CD4-positive, alpha-beta memory T cell (primary cell): Measurements from ENCODE around the gene CD63. TPM values are rescaled to one million over a fixed set of nuclear protein-coding genes. Genes with fewer than 3 reads are reported as not detected.

Experiments used
- CTCF ChIA-PET: fragments of 350-600 bp; sonication (Branson Sonifier 250); formaldehyde crosslinking; loops from one replicate; lab custom pipeline; 2021; ENCODE audit warnings: inconsistent platforms; ENCODE audit not compliant: partially characterized antibody; lab: Charles Lee
- POLR2A ChIA-PET: fragments of 350-600 bp; sonication (Branson Sonifier 250); formaldehyde crosslinking; loops from one replicate; lab custom pipeline; 2021; ENCODE audit not compliant: partially characterized antibody; lab: Charles Lee
- DNase-seq, 5 donors: peaks; one replicate each; pipeline versions ENCODE4 v3.0.0 to v3.0.0-alpha.2; 2020 to 2022; ENCODE audit warnings: mixed read lengths in 1 of 5
- H3K27ac ChIP-seq: one replicate; pipeline ENCODE4 v1.7.0; 2013; ENCODE audit warnings: low read depth, low read length
- H3K27me3 ChIP-seq: 2 replicates; pipeline ENCODE4 v1.7.0; 2013; ENCODE audit warnings: mild to moderate bottlenecking, low read length, moderate library complexity; ENCODE audit not compliant: insufficient read depth
- H3K36me3 ChIP-seq: 2 replicates; pipeline ENCODE4 v1.7.0; 2013; ENCODE audit warnings: mild to moderate bottlenecking, low read length, moderate library complexity; ENCODE audit not compliant: insufficient read depth
- H3K4me1 ChIP-seq: 2 replicates; pipeline ENCODE4 v1.7.0; 2013; ENCODE audit warnings: mild to moderate bottlenecking, low read length, moderate library complexity; ENCODE audit not compliant: insufficient read depth
- H3K4me3 ChIP-seq, 2 donors: one replicate each; pipeline ENCODE4 v1.7.0; 2013; ENCODE audit warnings: low read length in 2 of 2, mild to moderate bottlenecking in 1 of 2
- H3K9me3 ChIP-seq, 2 donors: one replicate each; pipeline ENCODE4 v1.7.0; 2013; ENCODE audit warnings: low read length in 2 of 2, control low read depth in 1 of 2; ENCODE audit not compliant: control insufficient read depth in 1 of 2
- H3K27ac Mint-ChIP-seq, 7 donors: one replicate each; pipeline ENCODE4 v1.8.0; 2020 to 2021; ENCODE audit warnings: mixed read lengths in 7 of 7, mild to moderate bottlenecking in 6 of 7, inconsistent platforms in 3 of 7, moderate library complexity in 3 of 7
- H3K27me3 Mint-ChIP-seq, 2 donors: one replicate each; pipeline ENCODE4 v1.8.0; 2020 to 2021; ENCODE audit warnings: mixed read lengths in 2 of 2
- H3K36me3 Mint-ChIP-seq, 2 donors: one replicate each; pipeline ENCODE4 v1.8.0; 2020 to 2021; ENCODE audit warnings: mixed read lengths in 2 of 2, inconsistent platforms in 1 of 2, mild to moderate bottlenecking in 1 of 2
- H3K4me1 Mint-ChIP-seq, 4 donors: one replicate each; pipeline ENCODE4 v1.8.0; 2020 to 2021; ENCODE audit warnings: mixed read lengths in 4 of 4, mild to moderate bottlenecking in 1 of 4
- H3K4me3 Mint-ChIP-seq, 8 donors: one replicate each; pipeline ENCODE4 v1.8.0; 2020 to 2021; ENCODE audit warnings: mixed read lengths in 8 of 8, mild to moderate bottlenecking in 7 of 8, moderate library complexity in 6 of 8, inconsistent platforms in 3 of 8
- H3K9me3 Mint-ChIP-seq, 8 donors: one replicate each; pipeline ENCODE4 v1.8.0; 2020 to 2021; ENCODE audit warnings: mixed read lengths in 8 of 8, mild to moderate bottlenecking in 5 of 8, inconsistent platforms in 3 of 8, moderate library complexity in 1 of 8
- intact Hi-C: fragments of 100-400 bp; cut with micrococcal nuclease; formaldehyde crosslinking; loops from one replicate; pipeline ENCODE4 v1.15.1; 2023
- polyA plus RNA-seq, 2 donors: library from polyadenylated mRNA; unstranded; fragments of 300-500 nt; fragmentation: Illumina TruSeq; gene quantifications; one replicate each; pipeline ENCODE4 v1.2.3, GENCODE V29; 2021
- total RNA-seq, 2 experiments: library from RNA; stranded (reverse); gene quantifications; one replicate each; pipeline ENCODE4 v1.2.3, GENCODE V29; 2021

CD63 gene
- total and polyA plus RNA-seq, 4 experiments from 2014 or later = 76.4 to 349 (median 135) TPM

- no peaks in the 10 kb centered on the region for H3K9me3 ChIP-seq
- DNase-seq = no peak
- H3K4me1 ChIP-seq = peaks cover 32% of the 10 kb centered on the region
- intact Hi-C loops = loop anchor here (2.0 kb wide), 1 partner anchor 75 kb away; the partner anchor contains the start of gene SARNP
- Mint-ChIP-seq H3K9me3 (no peaks in the 10 kb centered on the region), H3K4me1 (peaks cover 35 to 62% (median 48%) of the 10 kb centered on the region in 4 donors), H3K36me3 (peaks cover 0 to 4% of the 10 kb centered on the region in 2 donors), H3K27ac (peak overlapping the region; percentile 65 to 94 (median 91)), H3K27me3 (no peaks in the 10 kb centered on the region), H3K4me3 (peak overlapping the region; percentile 77 to 90 (median 86))
- H3K36me3 ChIP-seq = no peaks in the 10 kb centered on the region
- no peaks in the 10 kb centered on the region for H3K27me3 ChIP-seq
- peak overlapping the region; percentile 56 for H3K27ac ChIP-seq
- CTCF ChIA-PET = interaction anchor here (0.7 to 5.8 kb wide), 7 partner anchors 13 to 376 kb away, joined by 3 to 57 read pairs (median 5); partner anchors contain the start of genes CD63, ORMDL2 and SARNP
- POLR2A ChIA-PET = interaction anchor here (0.9 to 13.3 kb wide), 11 partner anchors 12 to 376 kb away, joined by 3 to 201 read pairs (median 8); partner anchors contain the start of genes BLOC1S1, DGKA, DNAJC14 and ORMDL2
- H3K4me3 ChIP-seq = peak overlapping the region in 1 of 2 donors; percentile 42
Observed at GRCh38 chr12:55741931-55742680, 13.3 kb upstream of the CD63 start.

GRCh38 chr12:55739025-55739378, 10.2 kb upstream of the CD63 start:
- H3K36me3 Mint-ChIP-seq = peaks cover 0 to 4% of the 10 kb centered on the region in 2 donors
- H3K4me3 Mint-ChIP-seq = peak overlapping the region in 7 of 8 donors; percentile 18 to 95 (median 90)
- no peaks in the 10 kb centered on the region for H3K27me3 Mint-ChIP-seq
- intact Hi-C loops = loop anchor here (2.0 to 10.0 kb wide), 7 partner anchors 92 to 726 kb away; partner anchors contain the start of genes PA2G4, PYM1, RPS26 and SMARCC2
- Histone ChIP-seq H3K27me3 (no peaks in the 10 kb centered on the region), H3K4me1 (peaks cover 21% of the 10 kb centered on the region), H3K4me3 (no peak overlapping the region), H3K36me3 (no peaks in the 10 kb centered on the region), H3K27ac (peak overlapping the region; percentile 76), H3K9me3 (no peaks in the 10 kb centered on the region)
- no peaks in the 10 kb centered on the region for H3K9me3 Mint-ChIP-seq
- peaks cover 21 to 44% (median 30%) of the 10 kb centered on the region in 4 donors for H3K4me1 Mint-ChIP-seq
- ChIA-PET POLR2A (interaction anchor here (0.8 to 13.3 kb wide), 30 partner anchors 8 to 1781 kb away, joined by 3 to 201 read pairs (median 8); partner anchors contain the start of genes BLOC1S1, CD63, DDIT3 and DGKA), CTCF (interaction anchor here (0.6 to 5.8 kb wide), 46 partner anchors 10 to 725 kb away, joined by 3 to 61 read pairs (median 5); partner anchors contain the start of genes BLOC1S1, CD63, DNAJC14 and ORMDL2)
- no peak for DNase-seq
- H3K27ac Mint-ChIP-seq = peak overlapping the region in 5 of 7 donors; percentile 82 to 97 (median 95)

GRCh38 chr12:55738123-55739024, 9.6 kb upstream of the CD63 start:
- intact Hi-C loops = loop anchor here (1.0 to 10.0 kb wide), 16 partner anchors 8 to 726 kb away; partner anchors contain the start of genes BLOC1S1, CS, DNAJC14 and NABP2
- Mint-ChIP-seq H3K4me3 (peak overlapping the region; percentile 87 to 95 (median 90)), H3K4me1 (peaks cover 21 to 38% (median 26%) of the 10 kb centered on the region in 4 donors), H3K9me3 (no peaks in the 10 kb centered on the region), H3K27me3 (no peaks in the 10 kb centered on the region), H3K36me3 (peaks cover 0 to under 1% of the 10 kb centered on the region in 2 donors), H3K27ac (peak overlapping the region; percentile 82 to 97 (median 96))
- no peaks in the 10 kb centered on the region for H3K27me3 ChIP-seq
- peak overlapping the region; percentile 39 to 75 for H3K4me3 ChIP-seq
- ChIA-PET CTCF (interaction anchor here (0.6 to 5.8 kb wide), 55 partner anchors 9 to 1761 kb away, joined by 3 to 61 read pairs (median 5); partner anchors contain the start of genes BLOC1S1, CD63, DGKA and DNAJC14), POLR2A (interaction anchor here (0.8 to 13.3 kb wide), 39 partner anchors 8 to 1781 kb away, joined by 3 to 201 read pairs (median 6); partner anchors contain the start of genes BLOC1S1, CD63, DDIT3 and DGKA)
- peaks cover 19% of the 10 kb centered on the region for H3K4me1 ChIP-seq
- peak; percentile 79 to 87 (median 83) for DNase-seq
- no peaks in the 10 kb centered on the region for H3K9me3 ChIP-seq
- H3K36me3 ChIP-seq = no peaks in the 10 kb centered on the region
- peak overlapping the region; percentile 76 for H3K27ac ChIP-seq

DNA sequence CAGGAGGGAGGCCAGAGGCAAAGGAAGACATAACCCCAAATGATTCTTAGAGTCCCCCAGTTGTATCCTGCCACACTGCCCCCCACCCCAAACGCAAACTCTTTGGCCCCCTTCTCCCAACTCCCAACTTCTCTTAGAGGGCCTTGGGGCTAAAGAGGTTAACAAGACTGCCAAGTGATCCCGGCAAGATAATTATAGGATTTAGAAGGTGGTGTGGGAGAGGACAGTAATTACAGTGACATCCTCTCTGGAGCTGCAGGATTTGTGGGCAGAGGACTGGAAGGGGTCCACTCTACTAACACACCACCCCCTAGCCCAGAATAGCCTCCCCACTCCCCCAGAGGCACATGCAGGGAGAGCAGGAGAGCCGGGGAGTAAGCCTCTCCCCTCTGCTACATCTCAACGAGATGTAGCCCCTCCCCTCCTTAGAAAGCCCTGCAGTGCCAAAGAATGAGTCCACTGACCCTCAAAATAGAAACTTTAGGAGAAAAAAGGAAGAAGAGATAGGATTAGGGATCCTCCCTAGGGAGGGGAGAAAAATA, 8.8 kb upstream of the CD63 start:
- DNase-seq = no peak
- Mint-ChIP-seq H3K9me3 (no peaks in the 10 kb centered on the region), H3K4me1 (peaks cover 19 to 35% (median 24%) of the 10 kb centered on the region in 4 donors), H3K36me3 (no peaks in the 10 kb centered on the region), H3K27me3 (no peaks in the 10 kb centered on the region), H3K27ac (peak overlapping the region; percentile 82 to 97 (median 96)), H3K4me3 (peak overlapping the region; percentile 59 to 95 (median 90))
- H3K4me3 ChIP-seq = peak overlapping the region in 1 of 2 donors; percentile 75
- no peaks in the 10 kb centered on the region for H3K36me3 ChIP-seq
- H3K27me3 ChIP-seq = no peaks in the 10 kb centered on the region
- ChIA-PET POLR2A (interaction anchor here (0.9 to 13.3 kb wide), 31 partner anchors 8 to 893 kb away, joined by 3 to 201 read pairs (median 7); partner anchors contain the start of genes BLOC1S1, CD63, DGKA and DNAJC14), CTCF (interaction anchor here (0.6 to 5.8 kb wide), 37 partner anchors 9 to 1762 kb away, joined by 3 to 61 read pairs (median 7); partner anchors contain the start of genes BLOC1S1, CD63, DGKA and DNAJC14)
- peak overlapping the region; percentile 76 for H3K27ac ChIP-seq
- H3K4me1 ChIP-seq = peaks cover 18% of the 10 kb centered on the region
- H3K9me3 ChIP-seq = no peaks in the 10 kb centered on the region
- intact Hi-C loops = loop anchor here (1.0 to 10.0 kb wide), 17 partner anchors 7 to 727 kb away; partner anchors contain the start of genes BLOC1S1, CS, DNAJC14 and NABP2

- H3K27me3 Mint-ChIP-seq = no peaks in the 10 kb centered on the region
- peak overlapping the region; percentile 82 to 97 (median 95) for H3K27ac Mint-ChIP-seq
- ChIA-PET CTCF (interaction anchor here (1.0 to 5.8 kb wide), 20 partner anchors 8 to 900 kb away, joined by 3 to 61 read pairs (median 12); partner anchors contain the start of genes BLOC1S1, CD63, DGKA and DNAJC14), POLR2A (interaction anchor here (0.9 to 13.3 kb wide), 16 partner anchors 7 to 894 kb away, joined by 3 to 201 read pairs (median 12); partner anchors contain the start of genes BLOC1S1, CD63, DGKA and DNAJC14)
- no peaks in the 10 kb centered on the region for H3K9me3 Mint-ChIP-seq
- no peaks in the 10 kb centered on the region for H3K36me3 ChIP-seq
- peaks cover 15% of the 10 kb centered on the region for H3K4me1 ChIP-seq
- no peak overlapping the region for H3K4me3 ChIP-seq
- intact Hi-C loops = loop anchor here (1.0 to 10.0 kb wide), 4 partner anchors 13 to 728 kb away; partner anchors contain the start of genes PA2G4 and SPRYD4
- peaks cover 15 to 28% (median 20%) of the 10 kb centered on the region in 4 donors for H3K4me1 Mint-ChIP-seq
- no peaks in the 10 kb centered on the region for H3K36me3 Mint-ChIP-seq
- H3K27me3 ChIP-seq = no peaks in the 10 kb centered on the region
- peak; percentile 34 to 60 (median 47) for DNase-seq
- H3K4me3 Mint-ChIP-seq = peak overlapping the region in 6 of 8 donors; percentile 29 to 91 (median 90)
- peak overlapping the region; percentile 76 for H3K27ac ChIP-seq
- H3K9me3 ChIP-seq = no peaks in the 10 kb centered on the region
Observed at GRCh38 chr12:55736780-55737580, 8.2 kb upstream of the CD63 start.
